Ovary (tissue), 3 donors: Measurements from ENCODE around the gene MAGT1.

Experiments used
- EP300 ChIP-seq: sonication (generic); formaldehyde crosslinking; IDR thresholded peaks from one replicate; pipeline ENCODE4 v1.6.1; 2017; ENCODE audit warnings: antibody characterized with exemption
- POLR2A ChIP-seq: fragments of 450-650 bp; IDR thresholded peaks from one replicate; pipeline ENCODE4 v1.6.1; 2017; ENCODE audit warnings: antibody characterized with exemption, mild to moderate bottlenecking, moderate library complexity
- TF ChIP-seq, protein P1 (sequence below), 3 donors: fragments of 450-650 bp in 2 of 3; fragments of 200-600 bp in 1 of 3; IDR thresholded peaks; one replicate each; pipeline versions ENCODE4 v1.5.1 to v1.8.0; 2016 to 2022; ENCODE audit warnings: antibody characterized with exemption in 3 of 3, mild to moderate bottlenecking in 1 of 3
- donor health status: DM: no; HTN: no; CAD: no.

DNA sequence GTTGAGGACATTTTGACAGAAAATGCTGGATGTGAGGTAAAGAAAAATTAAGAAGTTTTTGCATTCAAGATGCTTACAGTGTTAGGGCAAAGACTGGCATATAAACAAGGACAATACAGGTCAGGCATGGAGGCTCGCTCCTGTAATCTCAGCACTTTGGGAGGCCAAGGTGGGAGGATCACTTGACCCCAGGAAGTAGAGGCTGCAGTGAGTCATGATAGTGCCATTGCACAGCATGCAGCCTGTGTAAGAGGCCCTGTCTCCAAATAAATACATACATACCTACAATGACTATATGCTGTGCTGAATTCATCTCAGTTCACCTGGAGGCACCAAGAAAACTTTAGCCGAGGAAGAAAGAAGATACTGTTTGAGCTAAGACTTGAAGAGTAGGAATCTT, 2.3 kb downstream of the MAGT1 start:
- TF ChIP-seq, protein P1, sequence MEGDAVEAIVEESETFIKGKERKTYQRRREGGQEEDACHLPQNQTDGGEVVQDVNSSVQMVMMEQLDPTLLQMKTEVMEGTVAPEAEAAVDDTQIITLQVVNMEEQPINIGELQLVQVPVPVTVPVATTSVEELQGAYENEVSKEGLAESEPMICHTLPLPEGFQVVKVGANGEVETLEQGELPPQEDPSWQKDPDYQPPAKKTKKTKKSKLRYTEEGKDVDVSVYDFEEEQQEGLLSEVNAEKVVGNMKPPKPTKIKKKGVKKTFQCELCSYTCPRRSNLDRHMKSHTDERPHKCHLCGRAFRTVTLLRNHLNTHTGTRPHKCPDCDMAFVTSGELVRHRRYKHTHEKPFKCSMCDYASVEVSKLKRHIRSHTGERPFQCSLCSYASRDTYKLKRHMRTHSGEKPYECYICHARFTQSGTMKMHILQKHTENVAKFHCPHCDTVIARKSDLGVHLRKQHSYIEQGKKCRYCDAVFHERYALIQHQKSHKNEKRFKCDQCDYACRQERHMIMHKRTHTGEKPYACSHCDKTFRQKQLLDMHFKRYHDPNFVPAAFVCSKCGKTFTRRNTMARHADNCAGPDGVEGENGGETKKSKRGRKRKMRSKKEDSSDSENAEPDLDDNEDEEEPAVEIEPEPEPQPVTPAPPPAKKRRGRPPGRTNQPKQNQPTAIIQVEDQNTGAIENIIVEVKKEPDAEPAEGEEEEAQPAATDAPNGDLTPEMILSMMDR (IDR thresholded peaks at IDR 0.05), result no peak
- TF ChIP-seq POLR2A (no peak), EP300 (no peak)
